GM12878 (cell line): ENCODE results near the gene C2orf92. TPM values are rescaled to one million over a fixed set of nuclear protein-coding genes. Genes with fewer than 3 reads are reported as not detected.

ENCODE experiments used
- ATAC-seq: fragments of 200-7000 bp; cut with Tn5 transposase; 3 replicates; pipeline ENCODE4 v1.9.1; 2020; ENCODE audit warnings: mild to moderate bottlenecking, moderate library complexity
- BruUV-seq: library from RNA; stranded (reverse); fragments of 400-500 nt; replicated peaks from 2 replicates; lab custom pipeline; 2021; lab: Mats Ljungman, UMichigan
- CTCF ChIA-PET: fragments of 300-600 bp; sonication (Branson Sonifier 250); formaldehyde crosslinking; extraction: SDS; loops from one replicate; lab custom pipeline; 2021; ENCODE audit warnings: inconsistent platforms; lab: Yijun Ruan, JAX
- POLR2A ChIA-PET: fragments of 350-600 bp; formaldehyde crosslinking; extraction: SDS; loops from one replicate; lab custom pipeline; 2021; ENCODE audit warnings: inconsistent platforms; lab: Charles Lee
- RAD21 ChIA-PET: fragments of 300-600 bp; sonication (Branson Sonifier 250); formaldehyde crosslinking; loops from one replicate; lab custom pipeline; 2023; ENCODE audit warnings: antibody characterized with exemption; ENCODE audit not compliant: unreplicated experiment; lab: Charles Lee
- SMC1A ChIA-PET: fragments of 300-600 bp; sonication (Branson Sonifier 250); formaldehyde crosslinking; loops from one replicate; lab custom pipeline; 2023; ENCODE audit not compliant: unreplicated experiment, uncharacterized antibody; lab: Charles Lee
- DNase-seq: peaks from one replicate; pipeline ENCODE4 v3.0.0-alpha.2; 2011; ENCODE audit warnings: low read depth, low spot score
- FAIRE-seq: peaks from 3 replicates; lab custom pipeline; 2011; peaks lifted over from hg19 to GRCh38; lab: Jason Lieb, UNC
- H2AFZ ChIP-seq: 2 replicates; pipeline ENCODE4 v1.6.0; 2011; ENCODE audit warnings: low read depth, low read length, control low read depth; ENCODE audit not compliant: control insufficient read depth
- H3K27ac ChIP-seq: 2 replicates; pipeline ENCODE4 v1.5.1; 2011; ENCODE audit warnings: control low read depth; ENCODE audit not compliant: control insufficient read depth, insufficient read depth
- H3K27me3 ChIP-seq, 2 experiments: replicated peaks in 1 of 2; 2 replicates each; pipeline versions ENCODE4 v1.6.0 to v1.6.1; 2011; ENCODE audit warnings: low read length in 1 of 2; ENCODE audit not compliant: control insufficient read depth in 2 of 2, insufficient read depth in 2 of 2
- H3K36me3 ChIP-seq, 2 experiments: 2 replicates each; pipeline ENCODE4 v1.5.1; 2011; ENCODE audit warnings: low read length in 1 of 2; ENCODE audit not compliant: control insufficient read depth in 2 of 2, insufficient read depth in 2 of 2
- H3K4me1 ChIP-seq: 2 replicates; pipeline ENCODE4 v1.6.1; 2011; ENCODE audit warnings: mild to moderate bottlenecking, low read length, moderate library complexity, mixed read lengths; ENCODE audit not compliant: control insufficient read depth, insufficient read depth
- H3K4me2 ChIP-seq: 2 replicates; pipeline ENCODE4 v1.6.0; 2011; ENCODE audit warnings: control low read depth; ENCODE audit not compliant: control insufficient read depth, insufficient read depth
- H3K4me3 ChIP-seq: fragments of 200-600 bp; sonication (generic); 2 replicates; pipeline ENCODE4 v1.5.1; 2016
- H3K79me2 ChIP-seq: 2 replicates; pipeline ENCODE4 v1.6.0; 2011; ENCODE audit warnings: low read length; ENCODE audit not compliant: control insufficient read depth, insufficient read depth
- H3K9ac ChIP-seq: 2 replicates; pipeline ENCODE4 v1.8.0; 2011; ENCODE audit warnings: low read length, control low read depth, mixed read lengths; ENCODE audit not compliant: control insufficient read depth, insufficient read depth
- H3K9me3 ChIP-seq: replicated peaks from 3 replicates; pipeline ENCODE4 v1.5.1; 2011; ENCODE audit warnings: mild to moderate bottlenecking, low read length; ENCODE audit not compliant: control insufficient read depth, insufficient read depth
- H4K20me1 ChIP-seq: 2 replicates; pipeline ENCODE4 v1.6.0; 2011; ENCODE audit not compliant: control insufficient read depth, insufficient read depth
- CREM ChIP-seq: IDR thresholded peaks from 2 replicates; pipeline ENCODE4 v1.6.1; 2014; ENCODE audit warnings: antibody characterized with exemption, low read depth
- ELK1 ChIP-seq: IDR thresholded peaks from 2 replicates; pipeline ENCODE4 v1.6.1; 2012; ENCODE audit warnings: low read depth, low read length, improper control_type of control experiment
- HDAC2 ChIP-seq: fragments of 200-600 bp; sonication (generic); IDR thresholded peaks from 2 replicates; pipeline ENCODE4 v1.6.1; 2017
- NR2C2 ChIP-seq: IDR thresholded peaks from 2 replicates; pipeline ENCODE4 v1.6.1; 2011; ENCODE audit warnings: borderline replicate concordance, low read depth; ENCODE audit not compliant: control insufficient read depth, insufficient read length
- POLR2A ChIP-seq: IDR thresholded peaks from 2 replicates; pipeline ENCODE4 v1.6.1; 2011; ENCODE audit warnings: low read depth, mild to moderate bottlenecking, low read length
- RB1 ChIP-seq: fragments of 450-650 bp; formaldehyde crosslinking; IDR thresholded peaks from 2 replicates; pipeline ENCODE4 v1.6.1; 2017; ENCODE audit warnings: mild to moderate bottlenecking, borderline replicate concordance
- RELB ChIP-seq: fragments of 450-650 bp; IDR thresholded peaks from 2 replicates; pipeline ENCODE4 v1.6.1; 2017; ENCODE audit warnings: low read depth, mild to moderate bottlenecking, moderate library complexity
- WGBS: methylation state at CpG from one replicate; pipeline ENCODE4 v1.1.6; 2016; ENCODE audit warnings: low lambda C conversion rate; ENCODE audit not compliant: insufficient replicate concordance, insufficient coverage; ENCODE audit errors: missing lambda C conversion rate; 5-methylcytosine and 5-hydroxymethylcytosine counted together
- in situ Hi-C: fragments of 300-500 bp; cut with MboI; formaldehyde crosslinking; loops from 9 replicates; pipeline ENCODE4 v1.14.3; 2018; ENCODE audit warnings: mixed read lengths
- intact Hi-C: fragments of 100-400 bp; cut with micrococcal nuclease; formaldehyde crosslinking; loops from one replicate; pipeline ENCODE4 v1.14.2; 2022; ENCODE audit not compliant: unreplicated experiment
- polyA plus RNA-seq, 11 experiments: library from polyadenylated mRNA; depleted of rRNA in 4 of 11; unstranded in 6 of 11; stranded (reverse) in 5 of 11; fragments of >200 nt; fragmentation: Nextera tagmentation in 4 of 11; fragmentation: Illumina TruSeq in 1 of 11; extraction: Ambion mirVana in 4 of 11; extraction: Trizol in 1 of 11; gene quantifications; 1 replicate in 1 of 11; 2 replicates in 10 of 11; pipeline versions ENCODE4 v1.2.1 to v1.2.3, GENCODE V29; 2011 to 2016; ENCODE audit warnings: inconsistent platforms in 2 of 11, missing spikeins in 2 of 11, low read depth in 1 of 11
- total RNA-seq, 4 experiments: library from RNA; depleted of rRNA in 3 of 4; stranded (reverse); fragments of >200 nt in 3 of 4; fragmentation: Illumina TruSeq in 1 of 4; extraction: Trizol in 1 of 4; gene quantifications; 2 replicates each; pipeline versions ENCODE4 v1.2.1 to v1.2.3, GENCODE V29; 2013 to 2021

Gene C2orf92
- total and polyA plus RNA-seq, 10 of the 15 experiments (the other 5 are each of a cell fraction or from before 2014, with no cell fraction given) = 0.40 to 10.1 (median 3.7) TPM

GRCh38 chr2:97738179-97739019 lies 68.9 kb downstream of the C2orf92 start (continued):
- TF ChIP-seq RELB = no peak
- no peak for TF ChIP-seq CREM
- no peak for TF ChIP-seq RB1
- TF ChIP-seq HDAC2 = no peak
- TF ChIP-seq NR2C2 = no peak

GRCh38 chr2:97739020-97739892 lies 69.7 kb downstream of the C2orf92 start:
- no peaks in the 10 kb centered on the region for H3K4me1 ChIP-seq
- H3K79me2 ChIP-seq = no peaks in the 10 kb centered on the region
- no peaks in the 10 kb centered on the region for H4K20me1 ChIP-seq
- ATAC-seq (no peak), DNase-seq (no peak), FAIRE-seq (no peak)
- SMC1A ChIA-PET = interaction anchor here (1.7 to 2.8 kb wide), 6 partner anchors 12 to 645 kb away, joined by 5 to 17 read pairs (median 7); no protein-coding TSS in a partner anchor
- TF ChIP-seq ELK1 (no peak), POLR2A (peak; percentile 17; the same call in 1 of the 2 replicates)
- no peak overlapping the region for H3K4me3 ChIP-seq
- RAD21 ChIA-PET = interaction anchor here (1.9 to 2.7 kb wide), 2 partner anchors 449 to 645 kb away, joined by 7 to 22 read pairs; no protein-coding TSS in a partner anchor
- intact Hi-C loops (no loop called here), in situ Hi-C loops (loop anchor here (10.0 kb wide), 2 partner anchors 646 to 1674 kb away; no protein-coding TSS in a partner anchor)
- CTCF ChIA-PET = interaction anchor here (0.6 to 4.7 kb wide), 22 partner anchors 9 to 879 kb away, joined by 3 to 39 read pairs (median 4); partner anchors contain the start of gene ZAP70
- no peaks in the 10 kb centered on the region for H3K36me3 ChIP-seq
- no peaks in the 10 kb centered on the region for H3K9me3 ChIP-seq
- POLR2A ChIA-PET = no interaction called here
- no TSS peak for BruUV-seq
- WGBS = 38% methylated on average over 23 of the region's 23 CpGs
- no peaks in the 10 kb centered on the region for H3K27me3 ChIP-seq
- no peak overlapping the region for H3K9ac ChIP-seq
- H2AFZ ChIP-seq = no peak overlapping the region
- no peak overlapping the region for H3K27ac ChIP-seq
- H3K4me2 ChIP-seq = no peak overlapping the region
